SK-N-SH treated with all-trans-retinoic acid at 6 μM for 48 hours (cell line): Measurements from ENCODE around the gene KCMF1.

ENCODE experiments used
- ATAC-seq: fragments of 200-7000 bp; cut with Tn5 transposase; 3 replicates; pipeline ENCODE4 v1.9.1; 2020; ENCODE audit warnings: mild to moderate bottlenecking, moderate library complexity
- ARNTL ChIP-seq: fragments of 450-650 bp; formaldehyde crosslinking; IDR thresholded peaks from 2 replicates; pipeline ENCODE4 v1.5.0; 2020; ENCODE audit warnings: low read depth, mild to moderate bottlenecking, moderate library complexity, borderline replicate concordance
- BACH2 ChIP-seq: fragments of 250-450 bp; sonication (Bioruptor Pico); IDR thresholded peaks from 2 replicates; pipeline ENCODE4 v1.9.0; 2021; ENCODE audit warnings: mild to moderate bottlenecking, borderline replicate concordance
- CSDC2 ChIP-seq: fragments of 250-450 bp; sonication (Bioruptor Pico); IDR thresholded peaks from 2 replicates; pipeline ENCODE4 v1.5.0; 2020; ENCODE audit warnings: mild to moderate bottlenecking, moderate library complexity
- ESRRG ChIP-seq: fragments of 250-450 bp; sonication (Bioruptor Pico); IDR thresholded peaks from 2 replicates; pipeline ENCODE4 v1.6.1; 2021; ENCODE audit warnings: mild to moderate bottlenecking
- GLIS3 ChIP-seq: fragments of 250-450 bp; sonication (Bioruptor Pico); IDR thresholded peaks from 2 replicates; pipeline ENCODE4 v1.5.0; 2020; ENCODE audit warnings: mild to moderate bottlenecking, moderate library complexity
- ISL1 ChIP-seq: fragments of 250-450 bp; sonication (Bioruptor Pico); IDR thresholded peaks from 2 replicates; pipeline ENCODE4 v2.1.2; 2022; ENCODE audit warnings: mild to moderate bottlenecking, moderate library complexity
- OSR1 ChIP-seq: fragments of 250-450 bp; sonication (Bioruptor Pico); IDR thresholded peaks from 2 replicates; pipeline ENCODE4 v1.8.0; 2022; ENCODE audit warnings: moderate library complexity, mild to moderate bottlenecking, inconsistent platforms
- PATZ1 ChIP-seq: fragments of 250-450 bp; sonication (Bioruptor Pico); IDR thresholded peaks from 2 replicates; pipeline ENCODE4 v1.8.0; 2020; ENCODE audit warnings: mild to moderate bottlenecking, moderate library complexity, borderline replicate concordance
- PPARA ChIP-seq: fragments of 250-450 bp; sonication (Bioruptor Pico); IDR thresholded peaks from 2 replicates; pipeline ENCODE4 v1.5.0; 2020; ENCODE audit warnings: mild to moderate bottlenecking, borderline replicate concordance
- RARB ChIP-seq: fragments of 250-450 bp; sonication (Bioruptor Pico); IDR thresholded peaks from 2 replicates; pipeline ENCODE4 v1.8.0; 2021; ENCODE audit warnings: mild to moderate bottlenecking, moderate library complexity
- SNAI2 ChIP-seq: fragments of 250-450 bp; sonication (Bioruptor Pico); IDR thresholded peaks from 2 replicates; pipeline ENCODE4 v1.5.0; 2020; ENCODE audit warnings: mild to moderate bottlenecking, moderate library complexity
- TCF4 ChIP-seq: fragments of 250-450 bp; sonication (Bioruptor Pico); IDR thresholded peaks from 2 replicates; pipeline ENCODE4 v1.8.0; 2021; ENCODE audit warnings: mild to moderate bottlenecking, moderate library complexity, borderline replicate concordance
- TOX ChIP-seq: fragments of 250-450 bp; sonication (Bioruptor Pico); IDR thresholded peaks from 2 replicates; pipeline ENCODE4 v1.8.0; 2021; ENCODE audit warnings: mild to moderate bottlenecking, moderate library complexity, borderline replicate concordance
- TSHZ2 ChIP-seq: fragments of 250-450 bp; sonication (Bioruptor Pico); IDR thresholded peaks from 2 replicates; pipeline ENCODE4 v1.5.0; 2020; ENCODE audit warnings: mild to moderate bottlenecking, moderate library complexity
- ZC3H10 ChIP-seq: fragments of 250-450 bp; sonication (Bioruptor Pico); IDR thresholded peaks from 2 replicates; pipeline ENCODE4 v1.5.1; 2021; ENCODE audit warnings: mild to moderate bottlenecking, moderate library complexity
- ZFP3 ChIP-seq: fragments of 250-450 bp; sonication (Bioruptor Pico); IDR thresholded peaks from 2 replicates; pipeline ENCODE4 v1.5.0; 2020; ENCODE audit warnings: mild to moderate bottlenecking, moderate library complexity
- ZFP30 ChIP-seq: fragments of 450-650 bp; formaldehyde crosslinking; IDR thresholded peaks from 2 replicates; pipeline ENCODE4 v1.5.0; 2022; ENCODE audit warnings: mild to moderate bottlenecking, moderate library complexity
- ZNF565 ChIP-seq: fragments of 450-650 bp; formaldehyde crosslinking; conservative IDR thresholded peaks from 2 replicates; pipeline ENCODE4 v1.5.0; 2020; ENCODE audit warnings: low read depth, mild to moderate bottlenecking, moderate library complexity
- ZNF70 ChIP-seq: fragments of 450-650 bp; formaldehyde crosslinking; IDR thresholded peaks from 2 replicates; pipeline ENCODE4 v1.5.0; 2020; ENCODE audit warnings: mild to moderate bottlenecking, moderate library complexity
- ZNF8 ChIP-seq: fragments of 450-650 bp; formaldehyde crosslinking; IDR thresholded peaks from 2 replicates; pipeline ENCODE4 v1.5.0; 2020; ENCODE audit warnings: mild to moderate bottlenecking, moderate library complexity
- TF ChIP-seq, protein P1 (sequence below): fragments of 250-450 bp; sonication (Bioruptor Pico); IDR thresholded peaks from 2 replicates; pipeline ENCODE4 v1.8.0; 2021; ENCODE audit warnings: low read depth, mild to moderate bottlenecking, moderate library complexity, borderline replicate concordance
- TF ChIP-seq, protein P2 (sequence below): fragments of 250-450 bp; sonication (Bioruptor Pico); IDR thresholded peaks from 2 replicates; pipeline ENCODE4 v1.5.1; 2020; ENCODE audit warnings: low read depth, mild to moderate bottlenecking, moderate library complexity

Gene KCMF1

GRCh38 chr2:85009019-85009618 is 38.2 kb downstream of the KCMF1 start:
- TF ChIP-seq RARB (CRISPR knock-in tag), result no peak
- TF ChIP-seq, all 23 proteins: peak for 0
- no peak for ATAC-seq

GRCh38 chr2:85010404-85010803 is 39.4 kb downstream of the KCMF1 start:
- ATAC-seq, result no peak

DNA sequence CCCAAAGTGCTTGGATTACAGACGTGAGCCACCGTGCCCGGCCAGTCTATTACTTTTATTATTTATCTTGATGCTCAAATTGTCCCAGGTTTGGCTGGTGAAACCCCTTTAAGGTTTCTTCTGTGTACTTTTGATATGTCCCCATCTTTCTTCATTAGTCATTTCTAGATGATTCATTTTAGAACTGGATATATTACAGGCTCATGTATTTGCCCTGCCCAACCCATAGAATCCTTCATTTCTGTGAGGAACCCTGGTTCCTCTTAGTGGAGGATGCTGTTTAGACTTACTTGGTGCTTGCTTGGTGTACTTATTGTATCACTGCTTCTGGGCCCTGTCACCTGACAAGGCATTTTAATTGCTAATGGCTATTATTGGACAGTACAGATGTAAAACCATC is 40.1 kb downstream of the KCMF1 start:
- ATAC-seq, result no peak
- TF ChIP-seq ZNF70 (CRISPR knock-in tag) (no peak), ESRRG (CRISPR knock-in tag) (no peak), PATZ1 (no peak), ZNF565 (CRISPR knock-in tag) (no peak), SNAI2 (CRISPR knock-in tag) (no peak), ZC3H10 (CRISPR knock-in tag) (no peak), TSHZ2 (CRISPR knock-in tag) (no peak), PPARA (no peak), CSDC2 (CRISPR knock-in tag) (no peak), RARB (CRISPR knock-in tag) (no peak), ARNTL (no peak), BACH2 (CRISPR knock-in tag) (no peak), OSR1 (CRISPR knock-in tag) (no peak)
- TF ChIP-seq, protein P1, sequence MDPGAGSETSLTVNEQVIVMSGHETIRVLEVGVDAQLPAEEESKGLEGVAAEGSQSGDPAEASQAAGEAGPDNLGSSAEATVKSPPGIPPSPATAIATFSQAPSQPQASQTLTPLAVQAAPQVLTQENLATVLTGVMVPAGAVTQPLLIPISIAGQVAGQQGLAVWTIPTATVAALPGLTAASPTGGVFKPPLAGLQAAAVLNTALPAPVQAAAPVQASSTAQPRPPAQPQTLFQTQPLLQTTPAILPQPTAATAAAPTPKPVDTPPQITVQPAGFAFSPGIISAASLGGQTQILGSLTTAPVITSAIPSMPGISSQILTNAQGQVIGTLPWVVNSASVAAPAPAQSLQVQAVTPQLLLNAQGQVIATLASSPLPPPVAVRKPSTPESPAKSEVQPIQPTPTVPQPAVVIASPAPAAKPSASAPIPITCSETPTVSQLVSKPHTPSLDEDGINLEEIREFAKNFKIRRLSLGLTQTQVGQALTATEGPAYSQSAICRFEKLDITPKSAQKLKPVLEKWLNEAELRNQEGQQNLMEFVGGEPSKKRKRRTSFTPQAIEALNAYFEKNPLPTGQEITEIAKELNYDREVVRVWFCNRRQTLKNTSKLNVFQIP, result no peak
- TF ChIP-seq, protein P2, sequence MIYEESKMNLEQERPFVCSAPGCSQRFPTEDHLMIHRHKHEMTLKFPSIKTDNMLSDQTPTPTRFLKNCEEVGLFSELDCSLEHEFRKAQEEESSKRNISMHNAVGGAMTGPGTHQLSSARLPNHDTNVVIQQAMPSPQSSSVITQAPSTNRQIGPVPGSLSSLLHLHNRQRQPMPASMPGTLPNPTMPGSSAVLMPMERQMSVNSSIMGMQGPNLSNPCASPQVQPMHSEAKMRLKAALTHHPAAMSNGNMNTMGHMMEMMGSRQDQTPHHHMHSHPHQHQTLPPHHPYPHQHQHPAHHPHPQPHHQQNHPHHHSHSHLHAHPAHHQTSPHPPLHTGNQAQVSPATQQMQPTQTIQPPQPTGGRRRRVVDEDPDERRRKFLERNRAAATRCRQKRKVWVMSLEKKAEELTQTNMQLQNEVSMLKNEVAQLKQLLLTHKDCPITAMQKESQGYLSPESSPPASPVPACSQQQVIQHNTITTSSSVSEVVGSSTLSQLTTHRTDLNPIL (CRISPR knock-in tag), result no peak

More at GRCh38 chr2:85010404-85010803, 39.4 kb downstream of the KCMF1 start:
- no peak for TF ChIP-seq ISL1 (CRISPR knock-in tag)

GRCh38 chr2:85011747-85012146 is 40.8 kb downstream of the KCMF1 start:
- no peak for ATAC-seq
- no peak for TF ChIP-seq GLIS3 (CRISPR knock-in tag)
- TF ChIP-seq ZNF565 (CRISPR knock-in tag), result no peak
- TF ChIP-seq ZFP30, result no peak
- TF ChIP-seq PATZ1, result no peak
- TF ChIP-seq ESRRG (CRISPR knock-in tag), result no peak
- no peak for TF ChIP-seq ZNF70 (CRISPR knock-in tag)
- TF ChIP-seq BACH2 (CRISPR knock-in tag), result no peak
- no peak for TF ChIP-seq ZC3H10 (CRISPR knock-in tag)
- no peak for TF ChIP-seq ISL1 (CRISPR knock-in tag)
- TF ChIP-seq, protein P2 (CRISPR knock-in tag), result no peak
- no peak for TF ChIP-seq ZNF8 (CRISPR knock-in tag)
- no peak for TF ChIP-seq PPARA
- TF ChIP-seq TOX, result no peak
- no peak for TF ChIP-seq CSDC2 (CRISPR knock-in tag)
- TF ChIP-seq TCF4 (CRISPR knock-in tag), result no peak
- TF ChIP-seq ZFP3 (CRISPR knock-in tag), result no peak
- no peak for TF ChIP-seq RARB (CRISPR knock-in tag)
- TF ChIP-seq, all 23 proteins: peak for 0
